Upper lobe of left lung (tissue), 6 donors: ENCODE measurements around the gene RNU6-9. TPM values are rescaled to one million over a fixed set of nuclear protein-coding genes. Genes with fewer than 3 reads are reported as not detected.

ENCODE experiments used
- ATAC-seq, 2 donors: fragments of 200-7000 bp; cut with Tn5 transposase; one replicate each; pipeline ENCODE4 v1.9.1; 2022; ENCODE audit warnings: mild to moderate bottlenecking in 2 of 2, moderate library complexity in 2 of 2; ENCODE audit not compliant: low FRiP score in 2 of 2
- DNase-seq, 2 donors: peaks; one replicate each; pipeline ENCODE4 v3.0.0-alpha.2; 2019 to 2020
- H3K27ac ChIP-seq, 4 donors: fragments of 200-600 bp; sonication (generic); one replicate each; pipeline ENCODE4 v1.5.1; 2016 to 2019
- H3K27me3 ChIP-seq, 4 donors: fragments of 200-600 bp; sonication (generic); one replicate each; pipeline ENCODE4 v1.5.1; 2017 to 2019
- H3K36me3 ChIP-seq, 4 donors: fragments of 200-600 bp; sonication (generic); one replicate each; pipeline ENCODE4 v1.5.1; 2016 to 2019
- H3K4me1 ChIP-seq, 4 donors: fragments of 200-600 bp; sonication (generic); one replicate each; pipeline ENCODE4 v1.5.1; 2018 to 2019
- H3K4me3 ChIP-seq, 4 donors: fragments of 200-600 bp; sonication (generic); one replicate each; pipeline ENCODE4 v1.5.1; 2017 to 2019; ENCODE audit warnings: mild to moderate bottlenecking in 2 of 4, moderate library complexity in 1 of 4
- H3K9me3 ChIP-seq, 4 donors: fragments of 200-600 bp; sonication (generic); one replicate each; pipeline ENCODE4 v1.5.1; 2018 to 2019
- EP300 ChIP-seq, 4 donors: sonication (generic); formaldehyde crosslinking; IDR thresholded peaks; one replicate each; pipeline ENCODE4 v1.5.1; 2017; ENCODE audit warnings: antibody characterized with exemption in 4 of 4, control low read depth in 2 of 4
- POLR2A ChIP-seq, 4 donors: fragments of 450-650 bp; IDR thresholded peaks; one replicate each; pipeline ENCODE4 v1.5.1; 2016 to 2017; ENCODE audit warnings: antibody characterized with exemption in 4 of 4, mild to moderate bottlenecking in 2 of 4
- POLR2AphosphoS5 ChIP-seq, 2 donors: sonication (generic); formaldehyde crosslinking; IDR thresholded peaks; one replicate each; pipeline ENCODE4 v1.5.1; 2017; ENCODE audit warnings: antibody characterized with exemption in 2 of 2
- WGBS, 2 donors: methylation state at CpG; one replicate each; pipeline ENCODE4 v1.1.5; 2017 to 2018; 5-methylcytosine and 5-hydroxymethylcytosine counted together
- total RNA-seq, 6 donors: library from RNA; depleted of rRNA in 4 of 6; stranded (reverse); fragments of >200 nt in 4 of 6; gene quantifications; one replicate each; pipeline versions ENCODE4 v1.1.0 to v1.2.1, GENCODE V29; 2016 to 2021
- TF ChIP-seq, protein P1 (sequence below), 6 experiments: fragments of 450-650 bp in 4 of 6; fragments of 200-600 bp in 2 of 6; sonication (generic) in 2 of 6; IDR thresholded peaks; one replicate each; pipeline ENCODE4 v1.5.1; 2016 to 2019; ENCODE audit warnings: antibody characterized with exemption in 6 of 6
- donor health status: DM: no; HTN: no; CAD: no; lungs with moderate emphysema.
- donor health status: DM: no; HTN: yes; CAD: no; lungs with severe emphysema.

Gene RNU6-9
- total RNA-seq, 6 donors from 2014 or later, result not detected

DNA sequence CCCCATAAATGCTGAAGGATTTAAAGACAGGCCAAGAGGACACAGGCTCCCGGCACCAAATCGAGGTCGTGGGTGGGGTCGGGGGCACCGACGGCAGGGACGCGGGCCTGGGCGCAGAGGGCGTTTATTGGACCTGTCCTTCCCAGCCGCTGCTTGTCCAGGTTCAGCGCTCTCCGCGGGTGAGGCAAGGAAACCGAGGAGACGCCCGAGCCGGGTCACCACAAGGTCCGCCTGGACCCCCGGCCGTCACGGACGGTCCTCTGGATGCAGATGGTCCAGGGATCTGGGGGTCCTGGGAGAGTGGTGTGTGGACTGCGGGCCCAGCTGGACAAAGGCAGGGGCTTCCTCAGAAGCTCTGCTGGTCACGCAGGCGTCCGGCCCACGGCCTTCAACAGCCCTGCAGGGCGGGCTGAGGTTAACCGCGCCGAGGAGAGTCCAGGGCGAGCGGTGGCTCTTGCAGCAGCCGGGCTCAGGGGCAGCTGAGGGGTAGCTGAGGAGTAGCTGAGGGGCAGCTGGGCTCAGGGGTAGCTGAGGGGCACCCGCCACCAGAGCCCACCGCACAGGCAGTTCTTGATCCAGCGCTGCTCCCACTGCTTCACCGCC is 25.3 kb upstream of the RNU6-9 start:
- no peaks in the 10 kb centered on the region for H3K27me3 ChIP-seq
- 93 to 97% methylated on average over 23 to 38 of the region's 39 CpGs for WGBS, 2 donors
- ATAC-seq, result no peak
- TF ChIP-seq POLR2A (IDR thresholded peaks at IDR 0.05) (no peak), POLR2AphosphoS5 (IDR thresholded peaks at IDR 0.05) (no peak), EP300 (IDR thresholded peaks at IDR 0.05) (no peak)
- TF ChIP-seq, protein P1, sequence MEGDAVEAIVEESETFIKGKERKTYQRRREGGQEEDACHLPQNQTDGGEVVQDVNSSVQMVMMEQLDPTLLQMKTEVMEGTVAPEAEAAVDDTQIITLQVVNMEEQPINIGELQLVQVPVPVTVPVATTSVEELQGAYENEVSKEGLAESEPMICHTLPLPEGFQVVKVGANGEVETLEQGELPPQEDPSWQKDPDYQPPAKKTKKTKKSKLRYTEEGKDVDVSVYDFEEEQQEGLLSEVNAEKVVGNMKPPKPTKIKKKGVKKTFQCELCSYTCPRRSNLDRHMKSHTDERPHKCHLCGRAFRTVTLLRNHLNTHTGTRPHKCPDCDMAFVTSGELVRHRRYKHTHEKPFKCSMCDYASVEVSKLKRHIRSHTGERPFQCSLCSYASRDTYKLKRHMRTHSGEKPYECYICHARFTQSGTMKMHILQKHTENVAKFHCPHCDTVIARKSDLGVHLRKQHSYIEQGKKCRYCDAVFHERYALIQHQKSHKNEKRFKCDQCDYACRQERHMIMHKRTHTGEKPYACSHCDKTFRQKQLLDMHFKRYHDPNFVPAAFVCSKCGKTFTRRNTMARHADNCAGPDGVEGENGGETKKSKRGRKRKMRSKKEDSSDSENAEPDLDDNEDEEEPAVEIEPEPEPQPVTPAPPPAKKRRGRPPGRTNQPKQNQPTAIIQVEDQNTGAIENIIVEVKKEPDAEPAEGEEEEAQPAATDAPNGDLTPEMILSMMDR (IDR thresholded peaks at IDR 0.05), result no peak
- no peaks in the 10 kb centered on the region for H3K9me3 ChIP-seq
- peaks cover 15 to 26% (median 24%) of the 10 kb centered on the region in 4 donors for H3K4me1 ChIP-seq
- H3K27ac ChIP-seq, result peak overlapping the region in 2 of 4 donors; percentile 60 to 83
- H3K4me3 ChIP-seq, result no peak overlapping the region
- H3K36me3 ChIP-seq, result peaks cover 0 to 48% (median 37%) of the 10 kb centered on the region in 4 donors
- peak in 1 of 2 donors; percentile 86 for DNase-seq

DNA sequence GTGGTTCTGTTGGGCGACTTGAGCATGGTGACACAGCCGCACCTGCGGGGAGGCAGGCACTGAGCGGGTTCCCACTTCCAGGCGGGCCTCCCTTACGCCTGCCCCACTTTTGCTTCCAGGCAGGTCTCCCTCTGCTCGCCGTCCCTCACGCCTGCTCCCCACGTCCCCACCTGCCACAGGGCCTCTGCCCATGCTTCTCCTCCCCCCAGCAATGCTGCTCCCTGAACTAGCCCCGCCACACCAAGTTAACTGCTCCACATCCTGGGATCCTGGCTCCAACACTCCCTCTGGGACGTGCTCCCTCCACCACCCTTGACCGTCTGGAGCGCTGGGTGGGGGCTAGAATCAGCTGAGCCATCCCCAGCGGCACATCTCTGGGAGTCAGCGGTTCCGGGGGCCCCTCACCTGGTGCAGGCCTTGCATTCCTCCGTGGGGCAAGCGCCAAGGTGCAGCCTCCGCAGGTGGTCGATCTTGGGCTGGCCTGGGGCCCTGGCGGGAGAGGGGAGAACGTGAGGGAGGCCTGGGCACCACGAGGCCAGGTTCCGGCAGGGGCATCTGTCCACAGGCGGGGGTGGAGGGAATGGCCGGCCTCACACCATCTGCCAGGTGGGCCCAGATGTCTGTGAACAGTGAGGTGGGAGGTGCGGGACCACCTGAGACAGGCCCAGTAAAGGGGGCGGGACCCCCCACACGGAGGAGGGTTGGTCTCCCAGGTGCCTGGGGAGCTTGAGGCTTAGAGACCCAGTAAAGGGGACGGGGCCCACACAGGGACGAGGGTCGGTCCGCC is 24.6 kb upstream of the RNU6-9 start:
- no peak for ATAC-seq
- H3K4me3 ChIP-seq, result no peak overlapping the region
- peak overlapping the region in 3 of 4 donors; percentile 60 to 83 (median 75) for H3K27ac ChIP-seq
- peaks cover 11 to 21% (median 18%) of the 10 kb centered on the region in 4 donors for H3K4me1 ChIP-seq
- H3K36me3 ChIP-seq, result peaks cover 0 to 52% (median 39%) of the 10 kb centered on the region in 4 donors
- no peaks in the 10 kb centered on the region for H3K27me3 ChIP-seq
- TF ChIP-seq POLR2A (IDR thresholded peaks at IDR 0.05) (no peak), EP300 (IDR thresholded peaks at IDR 0.05) (no peak), POLR2AphosphoS5 (IDR thresholded peaks at IDR 0.05) (no peak)
- TF ChIP-seq, protein P1 (IDR thresholded peaks at IDR 0.05), result no peak
- DNase-seq, result peak in 1 of 2 donors; percentile 80
- WGBS, 2 donors, result 95% methylated on average over 29 to 31 of the region's 34 CpGs
- H3K9me3 ChIP-seq, result no peaks in the 10 kb centered on the region

DNA sequence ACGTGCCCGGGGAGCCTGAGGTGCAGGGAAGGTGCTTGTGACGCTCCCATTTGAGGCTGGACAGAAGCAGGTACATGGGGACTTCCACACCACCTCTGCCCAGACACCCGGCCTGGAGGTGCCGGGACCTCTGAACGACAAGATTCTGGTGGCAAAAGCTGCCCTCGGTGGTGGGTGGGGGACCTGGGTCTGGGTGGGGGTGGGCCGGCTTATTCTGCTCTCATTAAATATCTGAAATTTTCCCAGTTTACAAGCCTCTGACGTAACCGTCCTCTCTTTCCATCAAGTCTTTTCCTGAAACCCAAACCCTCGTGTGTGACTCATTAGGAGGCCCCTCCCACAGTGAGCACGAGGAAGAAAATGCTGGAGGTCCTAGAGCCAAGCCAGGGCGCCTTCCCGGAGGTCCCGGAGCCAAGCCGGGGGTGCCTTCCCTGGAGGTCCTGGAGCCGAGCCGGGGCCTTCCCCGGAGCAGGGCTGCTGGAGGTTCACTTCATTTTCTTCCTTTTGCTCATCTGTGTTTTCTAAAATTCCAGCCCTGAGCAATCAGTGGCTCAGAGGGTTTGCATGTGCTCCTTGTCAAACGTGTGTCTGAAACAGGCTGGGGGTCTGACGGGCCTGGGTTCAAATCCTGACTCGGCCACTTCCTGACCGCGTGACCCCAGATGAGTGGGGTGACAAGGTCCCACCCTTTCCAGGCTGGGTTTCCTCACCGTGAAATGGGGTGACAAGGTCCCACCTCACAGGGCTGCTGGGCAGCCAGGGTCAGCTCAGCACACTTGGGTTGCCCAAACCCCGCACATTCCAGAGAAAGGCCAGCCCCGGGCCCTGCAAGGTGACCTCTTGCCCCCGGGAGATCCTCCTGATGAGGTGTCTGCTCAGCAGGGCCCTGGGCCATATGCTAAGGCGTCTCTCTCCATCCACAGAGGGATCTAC is 23.8 kb upstream of the RNU6-9 start:
- H3K27ac ChIP-seq, result peak overlapping the region; percentile 60 to 83 (median 72)
- peak in 1 of 2 donors; percentile 64 for TF ChIP-seq POLR2AphosphoS5 (IDR thresholded peaks at IDR 0.05)
- no peak for TF ChIP-seq POLR2A (IDR thresholded peaks at IDR 0.05)
- TF ChIP-seq, protein P1 (IDR thresholded peaks at IDR 0.05), result no peak
- TF ChIP-seq EP300 (IDR thresholded peaks at IDR 0.05), result no peak
- peaks cover 9 to 21% (median 15%) of the 10 kb centered on the region in 4 donors for H3K4me1 ChIP-seq
- ATAC-seq, result peak; percentile 47 to 73
- peak; percentile 42 to 89 for DNase-seq
- no peaks in the 10 kb centered on the region for H3K27me3 ChIP-seq
- H3K36me3 ChIP-seq, result peaks cover 0 to 61% (median 42%) of the 10 kb centered on the region in 4 donors
- 75 to 83% methylated on average over 23 to 25 of the region's 29 CpGs for WGBS, 2 donors
- H3K4me3 ChIP-seq, result no peak overlapping the region
- H3K9me3 ChIP-seq, result no peaks in the 10 kb centered on the region

DNA sequence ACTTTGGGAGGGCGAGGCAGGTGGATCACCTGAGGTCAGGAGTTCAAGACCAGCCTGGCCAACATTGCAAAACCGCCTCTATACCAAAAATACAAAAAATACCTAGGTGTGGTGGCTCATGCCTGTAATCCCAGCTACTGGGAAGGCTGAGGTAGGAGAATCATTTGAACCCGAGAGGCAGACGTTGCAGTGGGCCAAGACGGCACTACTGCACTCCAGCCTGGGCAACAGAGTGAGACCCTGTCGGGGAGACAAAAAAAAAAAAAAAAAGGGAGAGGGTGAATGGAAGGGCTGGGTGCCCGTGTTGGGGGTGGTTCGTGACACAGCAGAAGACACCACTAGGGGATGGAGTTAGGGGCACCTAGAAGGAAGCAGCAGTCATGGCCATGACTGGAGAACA is 23.0 kb upstream of the RNU6-9 start:
- DNase-seq (no peak), ATAC-seq (no peak)
- Histone ChIP-seq H3K4me1 (peaks cover 9 to 21% (median 15%) of the 10 kb centered on the region in 4 donors), H3K27me3 (no peaks in the 10 kb centered on the region), H3K27ac (peak overlapping the region; percentile 29 to 83 (median 72)), H3K36me3 (peaks cover 0 to 69% (median 46%) of the 10 kb centered on the region in 4 donors), H3K4me3 (no peak overlapping the region), H3K9me3 (no peaks in the 10 kb centered on the region)
- no peak for TF ChIP-seq POLR2A (IDR thresholded peaks at IDR 0.05)
- no peak for TF ChIP-seq EP300 (IDR thresholded peaks at IDR 0.05)
- no peak for TF ChIP-seq POLR2AphosphoS5 (IDR thresholded peaks at IDR 0.05)
- TF ChIP-seq, protein P1 (IDR thresholded peaks at IDR 0.05), result no peak
- WGBS, 2 donors, result 87 to 94% methylated on average over 7 to 8 of the region's 8 CpGs
